Astrocyte (in vitro differentiated cells and primary cell): ENCODE measurements around the gene GPN3. TPM values are rescaled to one million over a fixed set of nuclear protein-coding genes. Genes with fewer than 3 reads are reported as not detected.

Source experiments
- DNase-seq: peaks from one replicate; pipeline ENCODE4 v3.0.0-alpha.2; 2010; ENCODE audit warnings: low read depth
- FAIRE-seq: peaks from 2 replicates; lab custom pipeline; 2011; peaks lifted over from hg19 to GRCh38; lab: Jason Lieb, UNC
- H2AFZ ChIP-seq: 2 replicates; pipeline ENCODE4 v1.6.0; 2012; ENCODE audit warnings: low read depth, low read length, inconsistent platforms
- H3K27ac ChIP-seq: 2 replicates; pipeline ENCODE4 v1.5.1; 2011; ENCODE audit warnings: low read depth, low read length, inconsistent platforms
- H3K27me3 ChIP-seq: 2 replicates; pipeline ENCODE4 v1.6.0; 2011; ENCODE audit warnings: low read length, inconsistent platforms; ENCODE audit not compliant: insufficient read depth
- H3K36me3 ChIP-seq: 2 replicates; pipeline ENCODE4 v1.5.1; 2011; ENCODE audit warnings: low read length, inconsistent platforms; ENCODE audit not compliant: insufficient read depth
- H3K4me1 ChIP-seq: 2 replicates; pipeline ENCODE4 v1.5.1; 2011; ENCODE audit warnings: low read length, inconsistent platforms; ENCODE audit not compliant: insufficient read depth
- H3K4me2 ChIP-seq: 2 replicates; pipeline ENCODE4 v1.6.0; 2012; ENCODE audit warnings: low read length, inconsistent platforms
- H3K4me3 ChIP-seq: 2 replicates; pipeline ENCODE4 v1.5.1; 2011; ENCODE audit warnings: low read depth, mild to moderate bottlenecking, low read length, inconsistent platforms; ENCODE audit not compliant: insufficient read depth
- H3K79me2 ChIP-seq: 2 replicates; pipeline ENCODE4 v1.6.0; 2012; ENCODE audit warnings: mild to moderate bottlenecking, low read length, inconsistent platforms; ENCODE audit not compliant: insufficient read depth
- H3K9ac ChIP-seq: 2 replicates; pipeline ENCODE4 v1.6.0; 2012; ENCODE audit warnings: mild to moderate bottlenecking, low read length, inconsistent platforms
- H3K9me3 ChIP-seq: 2 replicates; pipeline ENCODE4 v1.5.1; 2012; ENCODE audit warnings: low read depth, mild to moderate bottlenecking, low read length, inconsistent platforms; ENCODE audit not compliant: insufficient read depth
- H4K20me1 ChIP-seq: 2 replicates; pipeline ENCODE4 v1.6.0; 2012; ENCODE audit warnings: low read length, inconsistent platforms; ENCODE audit not compliant: insufficient read depth
- H3K27ac Mint-ChIP-seq: one replicate; pipeline ENCODE4 v1.8.0; 2021; ENCODE audit warnings: mild to moderate bottlenecking, mixed read lengths; ENCODE audit not compliant: unreplicated experiment
- H3K27me3 Mint-ChIP-seq: one replicate; pipeline ENCODE4 v1.8.0; 2021; ENCODE audit warnings: low read depth, mixed read lengths; ENCODE audit not compliant: unreplicated experiment
- H3K36me3 Mint-ChIP-seq: one replicate; pipeline ENCODE4 v1.8.0; 2021; ENCODE audit warnings: low read depth, mixed read lengths; ENCODE audit not compliant: unreplicated experiment
- H3K4me1 Mint-ChIP-seq: one replicate; pipeline ENCODE4 v1.8.0; 2021; ENCODE audit warnings: low read depth, mixed read lengths; ENCODE audit not compliant: unreplicated experiment
- H3K4me3 Mint-ChIP-seq: one replicate; pipeline ENCODE4 v1.8.0; 2021; ENCODE audit warnings: mild to moderate bottlenecking, moderate library complexity, mixed read lengths; ENCODE audit not compliant: unreplicated experiment
- H3K9me3 Mint-ChIP-seq: one replicate; pipeline ENCODE4 v1.8.0; 2021; ENCODE audit warnings: mild to moderate bottlenecking, mixed read lengths; ENCODE audit not compliant: unreplicated experiment
- EZH2 ChIP-seq: IDR thresholded peaks from 2 replicates; pipeline ENCODE4 v1.6.1; 2012; ENCODE audit warnings: mild to moderate bottlenecking, low read length, inconsistent platforms; ENCODE audit not compliant: insufficient read depth
- total RNA-seq: library from RNA; stranded (reverse); gene quantifications from 2 replicates; pipeline ENCODE4 v1.2.1, GENCODE V29; 2021
- TF ChIP-seq, protein P1 (sequence below): IDR thresholded peaks from 2 replicates; pipeline ENCODE4 v1.5.1; 2011; ENCODE audit warnings: low read depth, mild to moderate bottlenecking, inconsistent platforms, low read length, moderate library complexity; ENCODE audit not compliant: insufficient read depth

Gene GPN3
- total RNA-seq, 1 donor from 2014 or later = 19.5 TPM

DNA sequence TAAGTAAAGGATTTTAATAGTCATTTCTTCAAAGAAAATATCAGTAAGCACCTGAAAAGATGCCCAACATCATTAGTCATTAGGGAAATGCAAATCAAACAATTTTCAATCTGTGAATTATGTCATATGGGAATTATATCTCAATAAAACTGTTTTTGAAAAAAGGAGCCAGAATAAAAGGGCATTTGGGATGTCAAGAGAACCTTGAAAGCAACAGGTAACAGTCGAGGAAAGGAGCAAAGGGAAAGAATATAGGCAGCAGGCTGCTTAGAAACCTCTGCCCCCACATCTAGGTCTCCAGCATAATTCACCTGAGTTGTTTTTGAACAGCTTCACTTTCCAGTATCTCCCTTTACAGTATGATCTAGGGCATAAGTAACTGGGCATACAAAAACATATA is 46.3 kb upstream of the GPN3 start:
- Histone ChIP-seq H3K9me3 (no peaks in the 10 kb centered on the region), H3K9ac (no peak overlapping the region), H3K4me3 (no peak overlapping the region), H3K36me3 (no peaks in the 10 kb centered on the region), H3K27me3 (peaks cover 2% of the 10 kb centered on the region), H2AFZ (no peak overlapping the region), H3K79me2 (no peaks in the 10 kb centered on the region), H3K4me1 (no peaks in the 10 kb centered on the region), H4K20me1 (no peaks in the 10 kb centered on the region), H3K27ac (no peak overlapping the region), H3K4me2 (no peak overlapping the region)
- Mint-ChIP-seq H3K27me3 (peaks cover 4% of the 10 kb centered on the region), H3K4me1 (no peaks in the 10 kb centered on the region), H3K4me3 (no peak overlapping the region), H3K9me3 (no peaks in the 10 kb centered on the region), H3K27ac (no peak overlapping the region), H3K36me3 (no peaks in the 10 kb centered on the region)
- DNase-seq (no peak), FAIRE-seq (no peak)
- no peak for TF ChIP-seq EZH2
- TF ChIP-seq, protein P1, sequence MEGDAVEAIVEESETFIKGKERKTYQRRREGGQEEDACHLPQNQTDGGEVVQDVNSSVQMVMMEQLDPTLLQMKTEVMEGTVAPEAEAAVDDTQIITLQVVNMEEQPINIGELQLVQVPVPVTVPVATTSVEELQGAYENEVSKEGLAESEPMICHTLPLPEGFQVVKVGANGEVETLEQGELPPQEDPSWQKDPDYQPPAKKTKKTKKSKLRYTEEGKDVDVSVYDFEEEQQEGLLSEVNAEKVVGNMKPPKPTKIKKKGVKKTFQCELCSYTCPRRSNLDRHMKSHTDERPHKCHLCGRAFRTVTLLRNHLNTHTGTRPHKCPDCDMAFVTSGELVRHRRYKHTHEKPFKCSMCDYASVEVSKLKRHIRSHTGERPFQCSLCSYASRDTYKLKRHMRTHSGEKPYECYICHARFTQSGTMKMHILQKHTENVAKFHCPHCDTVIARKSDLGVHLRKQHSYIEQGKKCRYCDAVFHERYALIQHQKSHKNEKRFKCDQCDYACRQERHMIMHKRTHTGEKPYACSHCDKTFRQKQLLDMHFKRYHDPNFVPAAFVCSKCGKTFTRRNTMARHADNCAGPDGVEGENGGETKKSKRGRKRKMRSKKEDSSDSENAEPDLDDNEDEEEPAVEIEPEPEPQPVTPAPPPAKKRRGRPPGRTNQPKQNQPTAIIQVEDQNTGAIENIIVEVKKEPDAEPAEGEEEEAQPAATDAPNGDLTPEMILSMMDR = no peak

DNA sequence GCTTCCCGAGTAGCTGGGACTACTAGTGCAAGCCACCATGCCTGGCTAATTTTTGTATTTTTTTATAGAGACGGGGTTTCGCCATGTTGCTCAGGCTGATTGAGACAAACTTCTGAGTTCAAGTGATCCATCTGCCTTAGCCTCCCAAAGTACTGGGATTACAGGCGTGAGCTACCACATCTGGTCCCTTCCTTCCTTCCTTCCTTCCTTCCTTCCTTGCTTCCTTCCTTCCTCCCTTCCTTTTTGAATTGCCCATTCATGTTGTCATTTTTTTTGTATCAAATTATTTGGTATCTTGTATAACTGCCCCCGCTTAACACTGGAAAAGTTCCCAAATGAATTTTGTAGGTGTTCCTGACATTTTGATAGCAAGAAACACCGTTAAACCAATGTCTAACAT is 45.8 kb upstream of the GPN3 start:
- Histone ChIP-seq H3K4me2 (no peak overlapping the region), H3K36me3 (no peaks in the 10 kb centered on the region), H4K20me1 (no peaks in the 10 kb centered on the region), H3K4me1 (no peaks in the 10 kb centered on the region), H3K79me2 (no peaks in the 10 kb centered on the region), H2AFZ (no peak overlapping the region), H3K9me3 (no peaks in the 10 kb centered on the region), H3K9ac (no peak overlapping the region), H3K27me3 (peaks cover 2% of the 10 kb centered on the region), H3K27ac (no peak overlapping the region), H3K4me3 (no peak overlapping the region)
- Mint-ChIP-seq H3K4me3 (no peak overlapping the region), H3K4me1 (no peaks in the 10 kb centered on the region), H3K27ac (no peak overlapping the region), H3K27me3 (peaks cover 4% of the 10 kb centered on the region), H3K36me3 (no peaks in the 10 kb centered on the region), H3K9me3 (no peaks in the 10 kb centered on the region)
- FAIRE-seq = no peak
- no peak for DNase-seq
- no peak for TF ChIP-seq EZH2
- TF ChIP-seq, protein P1 = no peak

DNA sequence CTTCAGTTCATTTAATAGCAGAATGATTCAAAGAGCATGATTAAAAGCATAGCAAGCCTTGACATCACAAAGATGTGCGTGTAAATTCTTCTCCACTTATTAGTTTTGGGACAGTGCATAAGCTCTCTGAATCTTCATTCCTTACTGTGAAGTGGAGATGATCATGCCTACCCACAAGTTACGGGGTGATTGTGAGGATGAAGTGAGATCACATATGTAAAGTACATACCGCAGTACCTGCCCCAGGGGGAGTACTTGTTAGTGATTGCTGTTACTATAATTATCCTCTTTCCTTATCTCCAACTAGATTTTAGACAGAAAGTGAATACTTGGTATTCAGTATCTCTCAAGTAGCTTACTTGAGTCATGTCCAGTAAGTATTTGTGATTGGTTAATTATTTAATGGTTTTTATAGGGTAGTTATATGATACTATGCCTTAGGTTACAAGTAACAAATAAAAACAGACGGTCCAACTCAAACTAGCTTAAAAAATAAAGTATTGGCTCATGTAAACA is 40.1 kb upstream of the GPN3 start:
- Mint-ChIP-seq H3K36me3 (no peaks in the 10 kb centered on the region), H3K4me1 (no peaks in the 10 kb centered on the region), H3K9me3 (no peaks in the 10 kb centered on the region), H3K27me3 (peaks cover 4% of the 10 kb centered on the region), H3K27ac (no peak overlapping the region), H3K4me3 (no peak overlapping the region)
- no peak for TF ChIP-seq EZH2
- TF ChIP-seq, protein P1 = no peak
- DNase-seq = no peak
- FAIRE-seq = no peak
- Histone ChIP-seq H3K9me3 (no peaks in the 10 kb centered on the region), H4K20me1 (no peaks in the 10 kb centered on the region), H3K4me1 (no peaks in the 10 kb centered on the region), H3K36me3 (no peaks in the 10 kb centered on the region), H3K27ac (no peak overlapping the region), H3K79me2 (no peaks in the 10 kb centered on the region), H3K9ac (no peak overlapping the region), H3K4me3 (no peak overlapping the region), H3K4me2 (no peak overlapping the region), H3K27me3 (peaks cover 2% of the 10 kb centered on the region), H2AFZ (no peak overlapping the region)
